Mucosa of descending colon (tissue), 3 donors: ENCODE measurements around the gene R3HDM4. TPM values are rescaled to one million over a fixed set of nuclear protein-coding genes. Genes with fewer than 3 reads are reported as not detected.

Source experiments
- ATAC-seq: fragments of 200-7000 bp; cut with Tn5 transposase; one replicate; pipeline ENCODE4 v1.9.1; 2020; ENCODE audit warnings: mild to moderate bottlenecking, moderate library complexity
- DNase-seq, 3 donors: peaks; one replicate each; pipeline ENCODE4 v3.0.0-alpha.2; 2020
- H3K36me3 ChIP-seq: fragments of 200-600 bp; one replicate; pipeline ENCODE4 v1.8.0; 2021; ENCODE audit warnings: low read depth, mild to moderate bottlenecking
- H3K4me1 ChIP-seq: fragments of 200-600 bp; one replicate; pipeline ENCODE4 v1.8.0; 2021; ENCODE audit warnings: low read depth, mild to moderate bottlenecking
- H3K4me3 ChIP-seq: fragments of 200-600 bp; one replicate; pipeline ENCODE4 v1.8.0; 2021; ENCODE audit warnings: mild to moderate bottlenecking
- H3K9me3 ChIP-seq: fragments of 200-600 bp; one replicate; pipeline ENCODE4 v1.8.0; 2021; ENCODE audit warnings: mild to moderate bottlenecking
- intact Hi-C, 2 donors: fragments of 100-400 bp; cut with DNase I in 1 of 2; cut with micrococcal nuclease in 1 of 2; formaldehyde crosslinking; loops; one replicate each; pipeline versions ENCODE4 v1.11.0 to v1.11.1; 2022; cut with DNase I, micrococcal nuclease
- total RNA-seq, 3 donors: library from RNA; stranded (reverse); fragmentation: NEBNext Ultra II Directional in 2 of 3; extraction: Animal tissue kit (Norgen Biotek cat#: 25700) in 2 of 3; gene quantifications; one replicate each; pipeline versions ENCODE4 v1.2.1 to v1.2.4, GENCODE V29; 2021 to 2023
- TF ChIP-seq, protein P1 (sequence below): fragments of 200-600 bp; IDR thresholded peaks from one replicate; pipeline ENCODE4 v1.8.0; 2022; ENCODE audit warnings: antibody characterized with exemption, mild to moderate bottlenecking
- donor health status: DM: no; HTN: no; CAD: no; lungs with moderate emphysema.
- donor health status: DM: no; HTN: no; CAD: no.
- donor health status: DM: no; HTN: yes; CAD: no.

R3HDM4 gene
- total RNA-seq, 3 donors from 2014 or later = 52.6 to 62.6 (median 54.8) TPM

DNA sequence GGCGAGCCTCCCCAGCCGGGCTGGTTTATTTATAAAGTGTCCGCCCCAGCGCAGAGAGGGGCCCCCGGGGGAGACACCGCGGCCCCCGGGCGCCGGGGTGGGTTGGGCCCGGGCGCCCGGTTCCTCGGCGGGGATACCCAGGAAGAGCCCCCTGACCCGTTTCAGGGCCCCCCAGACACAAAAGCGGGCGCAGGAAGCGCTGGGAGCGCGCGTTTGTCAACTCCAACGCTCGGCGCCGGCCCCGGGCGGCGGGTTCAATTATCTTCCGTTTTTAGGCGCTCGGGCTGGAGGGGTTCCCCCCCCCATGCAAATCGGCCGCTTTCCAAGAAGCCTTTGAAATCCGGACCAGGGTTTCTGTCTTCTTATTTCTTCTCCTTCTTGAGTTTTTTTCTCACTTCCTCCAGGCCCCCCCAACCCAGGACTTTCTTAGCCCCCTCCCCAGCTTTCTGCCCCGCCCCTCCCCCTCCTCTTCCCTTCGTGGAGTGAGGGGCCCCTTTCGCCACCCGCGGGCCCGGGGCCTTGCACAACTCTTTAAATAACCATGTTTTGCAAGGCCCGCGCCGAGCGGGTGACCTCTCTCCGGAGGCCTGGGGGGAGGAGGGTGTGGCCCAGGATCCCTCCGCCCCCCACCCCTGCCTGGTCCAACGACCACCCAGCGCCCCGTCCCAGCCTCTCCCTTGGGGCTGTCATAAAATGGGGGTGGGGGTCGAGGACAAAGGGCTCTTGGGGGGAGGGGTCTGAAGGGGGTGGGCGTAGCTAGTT is 13.8 kb upstream of the R3HDM4 start:
- H3K4me1 ChIP-seq = peaks cover 6% of the 10 kb centered on the region

DNA sequence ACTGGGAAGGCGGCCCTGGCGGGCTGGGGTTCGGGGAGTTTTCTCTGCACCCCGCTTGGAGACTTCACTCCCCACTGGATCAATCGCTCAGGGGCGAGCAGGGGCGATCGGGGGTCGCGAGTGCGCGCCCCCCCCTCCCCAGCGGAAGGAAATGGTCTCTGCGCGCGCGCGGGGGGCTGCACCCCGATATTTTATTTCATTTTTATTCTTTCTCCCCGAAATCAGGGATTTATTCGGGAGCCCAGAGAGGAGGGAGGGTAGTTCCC is 13.2 kb upstream of the R3HDM4 start:
- no peaks in the 10 kb centered on the region for H3K36me3 ChIP-seq

More for the DNA sequence above, 13.8 kb upstream of the R3HDM4 start:
- Histone ChIP-seq H3K9me3 (no peaks in the 10 kb centered on the region), H3K4me3 (peak overlapping the region; percentile 74), H3K36me3 (no peaks in the 10 kb centered on the region)
- DNase-seq (peak; percentile 71 to 80 (median 78)), ATAC-seq (peak; percentile 20)
- intact Hi-C loops = loop anchor here in 1 of 2 donors (10.0 kb wide), 1 partner anchor 62 kb away; no protein-coding TSS in a partner anchor
- TF ChIP-seq, protein P1, sequence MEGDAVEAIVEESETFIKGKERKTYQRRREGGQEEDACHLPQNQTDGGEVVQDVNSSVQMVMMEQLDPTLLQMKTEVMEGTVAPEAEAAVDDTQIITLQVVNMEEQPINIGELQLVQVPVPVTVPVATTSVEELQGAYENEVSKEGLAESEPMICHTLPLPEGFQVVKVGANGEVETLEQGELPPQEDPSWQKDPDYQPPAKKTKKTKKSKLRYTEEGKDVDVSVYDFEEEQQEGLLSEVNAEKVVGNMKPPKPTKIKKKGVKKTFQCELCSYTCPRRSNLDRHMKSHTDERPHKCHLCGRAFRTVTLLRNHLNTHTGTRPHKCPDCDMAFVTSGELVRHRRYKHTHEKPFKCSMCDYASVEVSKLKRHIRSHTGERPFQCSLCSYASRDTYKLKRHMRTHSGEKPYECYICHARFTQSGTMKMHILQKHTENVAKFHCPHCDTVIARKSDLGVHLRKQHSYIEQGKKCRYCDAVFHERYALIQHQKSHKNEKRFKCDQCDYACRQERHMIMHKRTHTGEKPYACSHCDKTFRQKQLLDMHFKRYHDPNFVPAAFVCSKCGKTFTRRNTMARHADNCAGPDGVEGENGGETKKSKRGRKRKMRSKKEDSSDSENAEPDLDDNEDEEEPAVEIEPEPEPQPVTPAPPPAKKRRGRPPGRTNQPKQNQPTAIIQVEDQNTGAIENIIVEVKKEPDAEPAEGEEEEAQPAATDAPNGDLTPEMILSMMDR = no peak

DNA sequence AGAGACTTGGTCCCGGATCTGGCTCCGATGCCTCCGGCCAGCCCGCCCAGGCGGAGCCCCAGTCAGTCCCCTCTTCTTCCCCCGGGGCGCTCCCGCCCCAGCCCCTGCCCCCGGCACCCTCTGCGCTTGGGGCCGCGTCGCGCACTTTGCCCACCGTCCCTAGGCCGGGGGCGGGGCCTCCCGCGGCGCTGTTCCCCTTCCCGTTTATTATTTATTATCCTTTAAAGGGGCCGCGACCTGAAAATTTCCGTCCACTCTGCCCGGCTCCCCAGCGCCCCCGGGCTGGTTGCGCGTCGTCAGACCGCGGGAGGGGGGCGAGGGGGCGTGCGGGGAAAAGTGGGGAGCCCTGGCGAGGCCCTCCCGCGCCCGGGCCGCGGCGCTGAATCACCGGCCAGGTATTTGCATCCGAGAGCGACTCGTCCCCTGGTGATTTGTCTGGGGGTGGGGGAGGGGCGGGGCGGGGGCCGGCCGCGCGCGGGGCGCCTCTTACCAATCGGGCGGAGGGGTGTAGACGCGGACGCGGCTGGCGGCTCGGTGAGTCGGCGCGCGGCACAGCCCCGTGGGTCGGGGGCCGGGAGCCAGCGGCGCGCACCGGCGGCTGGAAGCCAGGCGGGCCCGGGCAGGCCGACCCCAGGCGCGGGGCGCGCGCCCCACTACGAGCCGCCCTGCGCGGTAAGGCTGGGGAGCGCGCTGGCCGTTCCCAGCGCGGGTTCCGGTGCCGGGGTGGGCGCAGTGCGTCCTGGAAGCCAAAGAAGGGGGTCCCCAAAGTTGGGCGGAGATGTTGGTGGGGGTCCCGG is 12.7 kb upstream of the R3HDM4 start, which contains the start of gene ARID3A:
Gene ARID3A (plus strand): TSS at position 510 of the 797 bp plus-strand sequence. CDS start 3,494 bp downstream, outside the sequence.
- intact Hi-C loops = loop anchor here in 1 of 2 donors (10.0 kb wide), 1 partner anchor 61 kb away; no protein-coding TSS in a partner anchor
- DNase-seq = peak; percentile 72 to 87 (median 86)
- Histone ChIP-seq H3K4me1 (peaks cover 10% of the 10 kb centered on the region), H3K9me3 (no peaks in the 10 kb centered on the region), H3K4me3 (peak within 1 kb of the TSS; percentile 74), H3K36me3 (no peaks in the 10 kb centered on the region)
- ATAC-seq = peak; percentile 85
- TF ChIP-seq, protein P1 = no peak

More for the DNA sequence above, 13.2 kb upstream of the R3HDM4 start:
- Histone ChIP-seq H3K4me1 (peaks cover 9% of the 10 kb centered on the region), H3K9me3 (no peaks in the 10 kb centered on the region), H3K4me3 (peak overlapping the region; percentile 74)
- no peak for ATAC-seq
- TF ChIP-seq, protein P1 = no peak
- DNase-seq = no peak
- intact Hi-C loops = loop anchor here in 1 of 2 donors (10.0 kb wide), 1 partner anchor 61 kb away; no protein-coding TSS in a partner anchor

DNA sequence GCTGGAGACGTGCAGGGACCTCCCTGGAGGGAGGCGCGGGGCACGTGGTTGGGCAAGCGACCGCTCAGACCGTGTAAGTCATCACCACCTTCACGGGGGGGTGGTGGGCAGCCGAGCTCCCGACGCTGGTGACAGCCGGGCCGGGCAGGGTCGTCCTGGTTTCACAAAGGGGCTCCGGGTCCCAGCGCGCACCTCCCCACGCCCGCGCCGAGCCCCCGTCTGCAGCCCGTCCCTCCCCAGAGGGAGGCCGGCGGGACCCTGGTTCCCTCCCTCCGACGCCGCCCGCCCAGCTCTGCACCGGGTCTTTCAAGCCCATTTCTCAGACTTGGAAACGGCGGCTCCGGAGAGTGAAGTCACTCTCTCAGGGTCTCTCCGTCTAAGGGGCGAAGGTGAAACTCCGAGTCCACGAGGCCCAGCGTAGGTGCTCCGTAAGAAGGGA is 12.1 kb upstream of the R3HDM4 start:
- Histone ChIP-seq H3K4me3 (peak overlapping the region; percentile 74), H3K9me3 (no peaks in the 10 kb centered on the region), H3K4me1 (peaks cover 14% of the 10 kb centered on the region), H3K36me3 (no peaks in the 10 kb centered on the region)
- TF ChIP-seq, protein P1 = no peak
- intact Hi-C loops = loop anchor here in 1 of 2 donors (10.0 kb wide), 1 partner anchor 60 kb away; no protein-coding TSS in a partner anchor
- peak in 2 of 3 donors; percentile 67 to 75 for DNase-seq
- ATAC-seq = peak; percentile 63

DNA sequence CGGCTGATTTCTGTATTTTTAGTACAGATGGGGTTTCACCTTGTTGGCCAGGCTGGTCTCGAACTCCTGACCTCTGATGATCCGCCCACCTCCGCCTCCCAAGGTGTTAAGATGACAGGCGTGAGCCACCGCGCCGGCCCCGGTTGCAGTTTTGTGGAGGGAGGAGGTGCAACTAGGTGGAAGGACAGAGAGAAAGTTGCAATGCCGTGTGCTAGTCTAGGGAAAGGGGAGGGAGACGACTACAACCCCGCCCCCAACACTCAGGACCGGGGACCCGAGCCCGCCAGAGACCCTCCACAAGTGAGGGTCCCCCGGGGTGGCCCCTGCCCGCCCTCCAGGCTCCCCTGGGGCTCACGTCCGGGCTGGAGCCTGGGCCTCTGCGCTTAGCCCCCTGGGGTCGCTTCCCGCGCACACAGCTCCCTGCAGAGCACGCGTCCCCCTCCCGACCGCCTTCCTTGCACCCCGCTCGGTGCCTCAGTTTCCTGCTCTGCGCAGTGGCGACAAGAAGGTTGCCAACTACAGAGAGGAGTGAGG is 11.6 kb upstream of the R3HDM4 start:
- Histone ChIP-seq H3K36me3 (no peaks in the 10 kb centered on the region), H3K4me3 (peak overlapping the region; percentile 74), H3K9me3 (no peaks in the 10 kb centered on the region), H3K4me1 (peaks cover 19% of the 10 kb centered on the region)
- DNase-seq (peak in 2 of 3 donors; percentile 56 to 68), ATAC-seq (no peak)
- TF ChIP-seq, protein P1 = no peak
- intact Hi-C loops = loop anchor here (5.0 to 10.0 kb wide), 2 partner anchors 58 to 60 kb away; partner anchors contain the start of gene WDR18 (in 2 of the 2)
